K562 (cell line): ENCODE measurements around the gene JUND. TPM values are rescaled to one million over a fixed set of nuclear protein-coding genes. Genes with fewer than 3 reads are reported as not detected.
A peak's percentile ranks its signal among the peaks of the same experiment; 100 is the strongest.

ENCODE experiments used
- CBFA2T3 ChIP-seq: fragments of 450-650 bp; IDR thresholded peaks from 2 replicates; pipeline ENCODE4 v1.6.1; 2017
- CBX2 ChIP-seq: fragments of 200-600 bp; sonication (generic); IDR thresholded peaks from one replicate; pipeline ENCODE4 v1.6.1; 2012; ENCODE audit warnings: mild to moderate bottlenecking, low read length, inconsistent platforms; ENCODE audit not compliant: insufficient read depth, poor library complexity, severe bottlenecking
- CGGBP1 ChIP-seq: fragments of 250-450 bp; sonication (Bioruptor Pico); IDR thresholded peaks from 2 replicates; pipeline ENCODE4 v1.9.0; 2021; ENCODE audit warnings: mild to moderate bottlenecking
- DPF2 ChIP-seq: fragments of 450-650 bp; IDR thresholded peaks from 2 replicates; pipeline ENCODE4 v1.6.1; 2016
- E2F3 ChIP-seq: fragments of 250-450 bp; sonication (Bioruptor Pico); IDR thresholded peaks from 2 replicates; pipeline ENCODE4 v1.4.0; 2020; ENCODE audit warnings: mild to moderate bottlenecking
- FOS ChIP-seq: IDR thresholded peaks from 3 replicates; pipeline ENCODE4 v1.6.1; 2011; ENCODE audit not compliant: insufficient read length; ENCODE audit errors: extremely low read depth
- GTF2F1 ChIP-seq: IDR thresholded peaks from 2 replicates; pipeline ENCODE4 v1.6.1; 2011; ENCODE audit warnings: low read depth, low read length, improper control_type of control experiment
- HDAC3 ChIP-seq: fragments of 450-650 bp; IDR thresholded peaks from 2 replicates; pipeline ENCODE4 v1.6.1; 2018; ENCODE audit warnings: borderline replicate concordance, mild to moderate bottlenecking, moderate library complexity; ENCODE audit not compliant: partially characterized antibody
- KHSRP ChIP-seq: fragments of 450-650 bp; IDR thresholded peaks from 2 replicates; pipeline ENCODE4 v1.6.1; 2017
- MCM5 ChIP-seq: fragments of 450-650 bp; IDR thresholded peaks from 2 replicates; pipeline ENCODE4 v1.6.1; 2016; ENCODE audit warnings: low read depth
- NEUROD1 ChIP-seq: fragments of 150-350 bp; IDR thresholded peaks from 2 replicates; pipeline ENCODE4 v1.6.1; 2014; ENCODE audit warnings: borderline replicate concordance, low read length, low read depth; ENCODE audit not compliant: partially characterized antibody
- NRF1 ChIP-seq, 2 experiments: fragments of 450-650 bp; IDR thresholded peaks in 1 of 2; conservative IDR thresholded peaks in 1 of 2; 2 replicates each; pipeline ENCODE4 v1.6.1; 2014; ENCODE audit warnings: mild to moderate bottlenecking in 2 of 2
- POLR2AphosphoS5 ChIP-seq: IDR thresholded peaks from 2 replicates; pipeline ENCODE4 v1.6.1; 2011; ENCODE audit warnings: mild to moderate bottlenecking, low read depth, low read length, moderate library complexity; ENCODE audit not compliant: control insufficient read depth, insufficient read depth
- PRPF4 ChIP-seq: fragments of 200-400 bp; formaldehyde crosslinking; IDR thresholded peaks from one replicate; pipeline ENCODE4 v1.6.1; 2017; ENCODE audit warnings: low read length, low read depth, mild to moderate bottlenecking; ENCODE audit not compliant: insufficient read depth, poor library complexity, severe bottlenecking
- PTTG1 ChIP-seq: fragments of 450-650 bp; IDR thresholded peaks from 2 replicates; pipeline ENCODE4 v1.6.1; 2016; ENCODE audit warnings: low read depth, mild to moderate bottlenecking, missing genetic modification characterization, missing compliant biosample characterization
- SMAD1 ChIP-seq: fragments of 150-350 bp; IDR thresholded peaks from 2 replicates; pipeline ENCODE4 v1.6.1; 2014; ENCODE audit warnings: low read length, low read depth; ENCODE audit not compliant: partially characterized antibody
- SMARCC2 ChIP-seq: fragments of 450-650 bp; IDR thresholded peaks from 2 replicates; pipeline ENCODE4 v1.6.1; 2017; ENCODE audit warnings: antibody characterized with exemption, moderate library complexity, mild to moderate bottlenecking, low read depth
- SRF ChIP-seq, 2 experiments: fragments of 250-450, 450-650 bp in 1 of 2; sonication (Bioruptor Pico) in 1 of 2; sonication (generic) in 1 of 2; formaldehyde crosslinking; IDR thresholded peaks; 2 replicates each; pipeline versions ENCODE4 v1.5.0 to v1.5.1; 2020 to 2022; ENCODE audit warnings: mild to moderate bottlenecking in 1 of 2, missing genetic modification reagents in 1 of 2
- ZNF124 ChIP-seq: sonication (generic); formaldehyde crosslinking; IDR thresholded peaks from 2 replicates; pipeline ENCODE4 v1.8.1; 2022; ENCODE audit warnings: missing genetic modification reagents
- ZNF165 ChIP-seq: fragments of 250-450 bp; sonication (Bioruptor Pico); IDR thresholded peaks from 2 replicates; pipeline ENCODE4 v1.4.0; 2020; ENCODE audit warnings: borderline replicate concordance
- ZNF354B ChIP-seq: fragments of 250-450 bp; sonication (Bioruptor Pico); IDR thresholded peaks from 2 replicates; pipeline ENCODE4 v1.4.0; 2020
- ZNF766 ChIP-seq: fragments of 200-800 bp; sonication (Bioruptor generic); conservative IDR thresholded peaks from 2 replicates; pipeline ENCODE4 v1.6.1; 2016; ENCODE audit warnings: missing genetic modification characterization, missing compliant biosample characterization
- ZNF79 ChIP-seq: fragments of 250-450 bp; sonication (Bioruptor Pico); IDR thresholded peaks from 2 replicates; pipeline ENCODE4 v1.4.0; 2020; ENCODE audit warnings: low read depth, mild to moderate bottlenecking, moderate library complexity
- polyA plus RNA-seq, 8 experiments: library from polyadenylated mRNA; depleted of rRNA in 4 of 8; stranded (reverse) in 5 of 8; unstranded in 3 of 8; fragments of >200 nt; fragmentation: Nextera tagmentation in 2 of 8; fragmentation: Illumina TruSeq in 1 of 8; extraction: Ambion mirVana in 2 of 8; extraction: Trizol in 1 of 8; gene quantifications; 2 replicates each; pipeline versions ENCODE4 v1.2.1 to v1.2.3, GENCODE V29; 2011 to 2014; ENCODE audit warnings: inconsistent platforms in 1 of 8, missing spikeins in 1 of 8
- total RNA-seq, 7 experiments: library from RNA; depleted of rRNA in 6 of 7; stranded (reverse); fragments of >200 nt in 6 of 7; fragmentation: Illumina TruSeq in 2 of 7; extraction: Trizol in 2 of 7; gene quantifications; 2 replicates each; pipeline versions ENCODE4 v1.2.1 to v1.2.3, GENCODE V29; 2011 to 2021; ENCODE audit warnings: low replicate concordance in 1 of 7
- TF ChIP-seq, protein P1 (sequence below): fragments of 450-650 bp; conservative IDR thresholded peaks from 2 replicates; pipeline ENCODE4 v1.6.1; 2016; ENCODE audit warnings: missing genetic modification characterization, low read depth, mild to moderate bottlenecking, missing compliant biosample characterization, moderate library complexity

Gene JUND
- total and polyA plus RNA-seq, 9 of the 15 experiments (the other 6 are each of a cell fraction or from before 2014, with no cell fraction given) = 6.4 to 286 (median 42.3) TPM

GRCh38 chr19:18291590-18292461, 10.4 kb upstream of the JUND start (continued):
- TF ChIP-seq, protein P1, sequence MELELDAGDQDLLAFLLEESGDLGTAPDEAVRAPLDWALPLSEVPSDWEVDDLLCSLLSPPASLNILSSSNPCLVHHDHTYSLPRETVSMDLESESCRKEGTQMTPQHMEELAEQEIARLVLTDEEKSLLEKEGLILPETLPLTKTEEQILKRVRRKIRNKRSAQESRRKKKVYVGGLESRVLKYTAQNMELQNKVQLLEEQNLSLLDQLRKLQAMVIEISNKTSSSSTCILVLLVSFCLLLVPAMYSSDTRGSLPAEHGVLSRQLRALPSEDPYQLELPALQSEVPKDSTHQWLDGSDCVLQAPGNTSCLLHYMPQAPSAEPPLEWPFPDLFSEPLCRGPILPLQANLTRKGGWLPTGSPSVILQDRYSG (tag) = no peak
- TF ChIP-seq ZNF79 (CRISPR knock-in tag) (no peak), ZNF124 (no peak), NRF1 (conservative IDR thresholded peaks at IDR 0.05 in 1 of 2, IDR thresholded peaks at IDR 0.05 in 1 of 2) (peak; percentile 82 to 84), SMARCC2 (no peak; the same call in 1 of the 2 replicates), E2F3 (CRISPR knock-in tag) (0 out of 2 replicates have a peak, but pooled peaks have one; percentile 35), SMAD1 (peak; percentile 19), SRF (CRISPR knock-in tag; IDR thresholded peaks at IDR 0.05) (0 out of 4 replicates have a peak, but pooled peaks of 1 of the 2 experiments have one; percentile 42), HDAC3 (peak; percentile 66), MCM5 (no peak), CGGBP1 (CRISPR knock-in tag) (no peak; the same call in 1 of the 2 replicates), NEUROD1 (peak; percentile 60), PRPF4 (no peak), CBFA2T3 (0 out of 2 replicates have a peak, but pooled peaks have one; percentile 12), POLR2AphosphoS5 (peak; percentile 59; the same call in 1 of the 2 replicates), GTF2F1 (no peak), ZNF165 (CRISPR knock-in tag) (no peak), DPF2 (no peak; the same call in 1 of the 2 replicates), PTTG1 (tag) (no peak), CBX2 (no peak), ZNF354B (CRISPR knock-in tag) (no peak), FOS (no peak), KHSRP (no peak), ZNF766 (CRISPR knock-in tag) (peak; percentile 81)
